ENCODE measurements around the gene DYSF.

- TF ChIP-seq CTCF (conservative IDR thresholded peaks at IDR 0.05; ENCODE audit: low read length) (no peak), EZH2phosphoT487 (IDR thresholded peaks at IDR 0.05; ENCODE audit: borderline replicate concordance, low read depth, low read length) (no peak)
These were observed 214.2 kb downstream of the DYSF start for GRCh38 chr2:71667256-71668182.
